NCI-H2029 treated with DMSO at 0.1 percent for 48 hours (cell line): ENCODE measurements around the gene EPRS1.
"Not testable (repeated sequence)": the region's sequence is repeated elsewhere in the genome, so short reads cannot be mapped to it uniquely, and the experiment has no call there.

Experiments used
- DNase-seq: peaks from one replicate; lab custom pipeline; 2025; lab: John Stamatoyannopoulos, UW

Gene EPRS1

DNA sequence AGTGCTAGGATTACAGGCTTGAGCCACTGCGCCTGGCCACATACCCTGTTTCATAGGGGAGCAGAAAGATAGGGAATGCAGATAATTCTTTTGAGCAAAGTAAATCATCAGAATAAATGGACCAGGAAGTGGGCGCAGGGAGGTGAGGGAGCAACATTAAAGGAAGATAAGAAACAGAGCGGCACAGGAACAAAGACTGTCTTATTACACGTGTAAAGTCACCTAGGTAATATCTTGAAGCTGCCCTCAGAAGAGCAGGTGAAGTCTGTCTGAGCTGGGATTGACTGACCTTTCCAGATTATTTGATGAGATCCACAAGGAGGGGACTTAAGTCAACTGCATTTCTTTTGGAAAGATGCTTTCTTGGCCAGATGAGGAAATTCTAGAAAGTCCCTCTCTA lies 7.7 kb downstream of the EPRS1 start:
- DNase-seq: no peak

DNA sequence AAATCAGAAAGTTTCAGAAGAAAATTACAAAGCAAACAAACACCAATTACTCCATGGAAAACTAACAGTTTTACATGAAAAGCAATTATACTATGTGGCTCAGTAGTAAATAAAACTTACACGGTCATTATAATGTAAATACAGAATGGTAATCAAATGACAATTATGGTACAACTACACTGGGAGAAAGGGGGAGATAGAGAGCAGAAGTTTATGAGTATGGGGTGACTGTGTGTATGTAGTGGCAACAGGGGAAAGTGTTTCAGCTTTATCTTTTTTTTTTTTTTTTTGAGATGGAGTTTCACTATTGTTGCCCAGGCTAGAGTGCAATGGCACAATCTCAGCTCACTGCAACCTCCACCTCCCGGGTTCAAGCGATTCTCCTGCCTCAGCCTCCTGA lies 8.5 kb downstream of the EPRS1 start:
- DNase-seq: not testable (repeated sequence)

DNA sequence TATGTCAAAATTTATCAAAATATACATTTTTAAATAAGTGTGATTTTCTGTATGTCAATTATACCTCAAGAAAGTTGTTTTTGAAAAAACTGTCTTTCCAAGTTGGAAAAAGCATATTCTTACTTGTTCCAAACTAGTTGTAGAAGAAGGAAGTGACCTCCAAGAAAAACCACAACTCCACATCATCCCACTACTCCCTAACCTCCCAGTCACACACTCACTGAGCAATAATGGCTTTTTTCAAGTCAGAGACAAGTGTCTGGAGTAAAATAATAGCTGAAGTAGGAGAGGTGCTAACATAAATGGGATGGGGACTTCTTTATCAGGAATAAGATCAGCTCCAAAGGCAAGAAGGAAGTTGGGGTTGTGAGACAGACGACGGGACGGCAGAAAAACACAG lies 13.4 kb downstream of the EPRS1 start:
- no peak for DNase-seq

DNA sequence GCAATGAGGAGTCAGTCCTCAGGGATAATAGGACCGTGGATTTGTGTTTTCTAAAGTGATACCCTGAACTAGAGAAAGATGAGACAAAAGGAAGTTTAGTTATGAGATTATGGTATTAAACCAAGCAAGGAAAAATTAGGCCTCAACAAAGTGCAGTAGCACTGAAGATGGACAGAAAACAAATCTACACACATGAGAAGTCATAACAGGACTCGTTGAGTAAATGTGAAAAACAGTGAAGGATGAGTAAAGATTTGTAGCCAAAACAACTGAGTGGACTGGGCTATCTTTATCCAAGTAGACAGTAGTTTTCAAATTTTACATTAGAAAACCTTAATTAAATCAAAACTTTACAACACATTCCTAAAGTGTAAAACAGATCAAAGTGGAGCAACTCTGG lies 15.0 kb downstream of the EPRS1 start:
- no peak for DNase-seq

DNA sequence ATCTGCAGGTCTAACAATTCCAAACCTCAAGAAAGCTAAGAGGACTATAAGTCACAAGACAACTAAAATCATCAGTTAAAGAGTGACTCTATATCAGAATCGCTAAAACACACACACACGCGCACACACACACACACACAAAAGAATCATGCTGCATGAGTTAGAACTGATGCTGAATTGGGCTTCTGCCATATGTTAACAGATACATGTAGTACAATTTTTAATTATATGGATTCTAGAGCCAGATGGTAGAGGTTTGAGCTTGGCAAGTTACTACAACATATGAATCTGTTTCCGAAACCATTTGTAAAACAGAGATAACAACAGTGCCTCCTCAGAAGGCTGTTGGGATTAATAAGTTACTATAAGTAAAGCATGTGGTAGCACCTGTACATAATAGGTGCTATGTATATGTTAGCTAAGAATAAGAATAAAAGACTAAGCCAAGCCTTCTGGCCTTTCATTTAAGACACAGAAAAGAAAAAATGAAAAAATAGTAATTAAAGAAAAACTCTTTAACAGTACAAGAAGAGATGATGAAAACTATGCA lies 17.9 kb downstream of the EPRS1 start:
- no peak for DNase-seq

DNA sequence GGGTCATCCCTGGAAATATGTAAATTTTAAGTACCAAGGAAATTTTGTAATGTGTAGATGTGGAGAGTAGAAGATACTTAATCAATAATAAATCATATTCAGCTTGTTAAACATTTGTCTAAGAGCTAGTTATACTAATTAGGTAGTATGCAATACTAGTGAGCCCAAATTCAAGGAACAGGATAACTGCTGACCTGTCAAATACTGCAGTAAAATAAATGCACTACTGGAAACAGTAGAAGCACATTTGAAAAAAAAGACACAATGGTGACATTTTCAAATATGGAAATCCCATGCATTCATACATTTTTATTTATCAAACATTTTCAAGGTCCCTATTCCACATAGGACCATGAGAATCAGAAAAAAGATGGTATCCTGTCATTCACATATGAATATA lies 27.2 kb downstream of the EPRS1 start:
- no peak for DNase-seq

DNA sequence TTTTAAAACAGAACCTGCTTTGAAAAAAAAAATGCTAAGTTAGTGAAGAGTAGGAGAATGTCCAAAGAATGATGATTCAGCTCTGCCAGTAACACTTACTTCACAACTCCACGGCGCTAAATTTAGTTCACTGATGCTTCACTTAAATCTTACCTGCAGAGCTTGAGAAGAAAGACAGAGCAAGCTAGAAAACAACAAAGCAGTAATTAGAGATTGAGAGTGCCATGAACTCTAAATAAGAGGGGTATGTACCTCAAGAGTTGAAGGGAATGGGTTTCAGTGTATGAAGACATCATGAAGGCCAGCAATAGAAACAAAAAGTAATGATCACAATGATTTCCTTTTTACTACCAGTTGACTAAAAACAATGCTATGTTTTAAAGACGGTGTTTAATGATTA lies 32.8 kb downstream of the EPRS1 start:
- DNase-seq: no peak

DNA sequence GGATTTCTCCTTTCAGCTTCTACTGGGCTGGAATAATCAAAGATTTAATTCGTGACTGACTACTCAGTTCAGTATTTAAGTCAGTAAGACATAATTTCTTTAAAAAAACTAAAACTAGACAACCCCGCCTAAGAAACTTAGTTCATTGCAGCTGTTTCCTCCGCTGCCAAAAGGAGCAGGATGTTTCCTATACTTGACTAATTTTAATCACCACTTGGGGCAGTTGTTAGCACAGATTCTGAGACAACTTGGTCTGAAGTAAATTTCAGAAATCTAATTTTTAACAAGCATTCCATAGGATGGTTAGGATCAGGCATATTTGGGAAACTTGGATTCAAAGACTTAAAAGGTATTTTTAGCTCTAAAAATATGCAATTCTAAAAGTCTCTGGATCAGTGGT lies 34.0 kb downstream of the EPRS1 start:
- no peak for DNase-seq

DNA sequence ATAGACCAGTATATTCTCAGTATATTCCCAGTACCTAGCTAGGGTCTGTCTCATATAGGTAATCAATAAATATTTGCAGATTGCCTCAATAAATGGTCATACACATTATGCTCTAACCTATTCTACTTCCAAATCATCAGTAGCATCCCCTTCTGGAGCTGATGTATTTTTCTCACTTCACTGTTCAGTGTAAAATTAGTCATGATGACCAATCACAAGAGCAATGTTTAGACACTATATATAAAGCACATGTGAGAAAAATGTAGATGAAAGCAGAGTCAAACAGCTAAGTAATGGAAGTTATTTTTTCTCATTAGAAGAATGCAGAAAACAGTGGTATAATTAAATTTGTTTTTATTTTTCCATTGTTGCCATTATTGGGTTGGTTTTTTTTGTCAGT lies 34.7 kb downstream of the EPRS1 start:
- no peak for DNase-seq

DNA sequence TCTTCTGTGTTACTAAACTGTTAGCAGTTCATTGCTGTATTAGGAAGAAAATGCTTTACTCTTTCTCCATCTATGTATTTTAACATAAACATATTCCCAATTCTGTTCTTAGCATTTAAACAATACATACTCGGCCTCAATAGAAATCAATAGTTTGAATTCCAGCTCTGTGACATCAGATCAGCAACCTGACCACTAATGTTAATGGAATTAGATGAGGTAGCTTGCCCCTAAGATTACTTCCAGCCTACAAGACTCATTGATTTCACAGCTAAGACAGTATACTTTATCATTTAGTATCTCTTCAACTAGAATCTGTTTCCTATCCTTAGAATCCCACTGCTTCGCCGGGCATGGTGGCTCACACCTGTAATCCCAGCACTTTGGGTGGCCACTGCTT lies 38.9 kb downstream of the EPRS1 start:
- no peak for DNase-seq

DNA sequence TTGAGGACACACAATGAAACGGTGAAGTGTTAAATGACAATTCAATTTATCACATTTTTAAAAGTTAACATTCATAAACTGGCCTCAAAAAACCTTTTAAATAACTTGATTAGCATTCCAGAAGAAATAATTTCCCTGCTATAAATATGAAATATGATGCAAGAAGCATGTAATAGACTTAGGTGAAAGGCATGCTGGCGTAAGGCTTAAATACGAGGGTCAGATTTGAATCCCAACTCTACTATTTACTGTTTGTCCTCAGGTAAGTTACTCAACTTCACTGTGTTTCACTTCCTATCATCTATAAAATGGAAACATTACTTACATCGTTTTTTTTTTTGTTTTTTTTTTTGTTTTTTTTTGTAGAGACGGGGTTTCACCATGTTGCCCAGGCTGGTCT lies 40.8 kb downstream of the EPRS1 start:
- DNase-seq: no peak

DNA sequence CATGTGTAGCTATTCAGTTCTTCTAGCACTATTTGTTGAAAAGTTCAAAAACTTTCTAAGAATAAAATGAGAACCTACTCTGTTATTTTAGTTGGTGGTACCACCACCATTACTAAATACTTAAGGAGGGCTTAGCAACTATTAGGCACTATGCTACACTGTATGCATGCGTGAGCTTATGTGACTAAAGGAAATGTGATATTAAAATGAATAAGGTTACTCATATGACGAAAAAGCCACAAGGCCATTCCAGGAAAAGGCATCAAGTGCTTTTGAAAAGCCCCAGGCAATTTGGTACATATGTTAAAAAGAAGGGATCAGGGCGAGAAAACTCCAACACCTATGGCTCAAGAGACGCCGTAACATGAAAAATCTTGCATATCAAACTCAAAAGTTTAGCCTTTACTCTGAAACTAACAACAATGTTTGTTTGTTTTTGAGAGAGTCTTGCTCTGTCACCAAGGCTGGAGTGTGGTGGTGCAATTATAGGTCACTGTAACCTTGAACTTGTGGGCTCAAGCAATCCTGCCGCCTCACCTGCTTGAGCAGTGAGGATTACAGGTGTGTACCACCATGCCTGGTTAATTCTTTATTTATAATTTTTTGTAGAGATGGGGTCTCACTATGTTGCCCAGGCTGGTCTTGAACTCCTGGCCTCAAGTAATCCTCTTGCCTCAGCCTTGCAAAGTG lies 42.5 kb downstream of the EPRS1 start:
- no peak for DNase-seq

DNA sequence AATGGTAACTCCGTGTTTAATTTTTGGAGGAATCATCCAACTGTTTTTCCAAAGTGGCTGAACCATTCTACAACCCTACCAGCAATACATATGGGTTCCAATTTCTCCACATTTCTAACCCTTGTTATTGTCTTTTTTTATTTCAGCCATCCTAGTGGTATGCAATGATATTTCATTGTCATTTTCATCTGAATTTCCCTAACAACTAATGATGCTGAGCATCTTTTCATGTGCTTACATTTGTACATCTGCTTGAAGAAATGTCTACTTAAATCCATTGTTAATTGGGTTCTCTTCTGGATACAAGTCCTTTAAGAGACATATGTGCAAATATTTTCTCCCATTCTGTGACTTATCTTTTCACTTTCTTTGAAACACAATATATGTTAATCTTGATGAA lies 43.3 kb downstream of the EPRS1 start:
- DNase-seq: no peak

DNA sequence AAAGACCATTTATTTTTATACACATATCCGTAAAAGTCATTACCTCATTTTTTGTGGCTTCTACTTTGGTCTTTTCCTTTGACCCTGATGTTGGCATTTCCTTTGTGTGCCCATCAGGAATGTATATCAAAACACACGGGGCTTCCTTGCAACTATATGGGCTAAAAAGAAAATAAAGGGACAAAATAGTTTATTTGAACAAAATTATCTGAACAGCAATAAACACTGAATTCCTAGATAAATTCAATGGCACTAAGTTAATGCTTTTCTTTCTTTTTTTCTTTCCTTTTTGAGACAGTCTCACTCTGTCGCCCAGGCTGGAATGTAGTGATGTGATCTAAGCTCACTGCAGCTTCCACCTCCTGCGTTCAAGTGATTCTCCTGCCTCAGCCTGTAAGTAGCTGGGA lies 45.2 kb downstream of the EPRS1 start:
- no peak for DNase-seq

DNA sequence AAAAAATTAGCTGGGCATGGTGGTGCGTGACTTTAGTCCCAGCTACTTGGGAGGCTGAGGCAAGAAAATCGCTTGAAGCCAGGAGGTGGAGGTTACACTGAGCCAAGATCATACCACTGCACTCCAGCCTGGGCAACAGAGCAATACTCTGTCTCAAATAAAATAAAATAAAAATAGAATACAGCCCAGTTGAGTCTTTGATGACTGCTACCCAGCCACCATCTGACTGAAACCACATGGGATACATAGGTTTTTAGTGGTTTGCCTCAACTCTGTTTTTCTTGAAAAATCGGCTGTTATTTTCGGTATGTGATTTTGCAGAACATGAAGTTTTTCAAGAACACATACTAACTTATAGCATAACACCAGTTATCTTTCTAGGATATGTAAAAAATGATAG lies 46.5 kb downstream of the EPRS1 start:
- no peak for DNase-seq
